B cell (primary cell): ENCODE data around the gene NDST4. TPM values are rescaled to one million over a fixed set of nuclear protein-coding genes. Genes with fewer than 3 reads are reported as not detected.

Experiments
- ATAC-seq: fragments of 200-7000 bp; cut with Tn5 transposase; one replicate; pipeline ENCODE4 v1.10.0; 2021; ENCODE audit warnings: low read depth, mild to moderate bottlenecking, moderate number of reproducible peaks, moderate library complexity
- CTCF ChIA-PET: fragments of 350-600 bp; sonication (Branson Sonifier 250); formaldehyde crosslinking; loops from one replicate; lab custom pipeline; 2021; ENCODE audit warnings: antibody characterized with exemption, inconsistent platforms; lab: Charles Lee
- POLR2A ChIA-PET: fragments of 350-600 bp; sonication (Branson Sonifier 250); formaldehyde crosslinking; loops from one replicate; lab custom pipeline; 2021; ENCODE audit warnings: antibody characterized with exemption; lab: Charles Lee
- DNase-seq: peaks from one replicate; pipeline ENCODE4 v3.0.0; 2013
- H2AFZ ChIP-seq: 2 replicates; pipeline ENCODE4 v1.6.1; 2012; ENCODE audit warnings: mild to moderate bottlenecking, low read depth, low read length; ENCODE audit not compliant: insufficient read depth, poor library complexity, severe bottlenecking
- H3K27ac ChIP-seq, 2 donors: 1 replicate in 1 of 2; 2 replicates in 1 of 2; pipeline ENCODE4 v1.5.1; 2012 to 2013; ENCODE audit warnings: low read length in 2 of 2, mild to moderate bottlenecking in 2 of 2, moderate library complexity in 1 of 2
- H3K27me3 ChIP-seq, 4 experiments: fragments of 200-600 bp in 1 of 4; sonication (generic) in 1 of 4; replicated peaks in 1 of 4; 1 replicate in 2 of 4; 2 replicates in 2 of 4; pipeline versions ENCODE4 v1.6.1 to v1.7.0; 2013 to 2016; ENCODE audit warnings: low read length in 3 of 4, mild to moderate bottlenecking in 2 of 4, mixed read lengths in 1 of 4, moderate library complexity in 1 of 4; ENCODE audit not compliant: insufficient read depth in 4 of 4, control insufficient read depth in 3 of 4; ENCODE audit errors: control extremely low read depth in 1 of 4
- H3K36me3 ChIP-seq, 2 experiments: replicated peaks in 1 of 2; 1 replicate in 1 of 2; 2 replicates in 1 of 2; pipeline versions ENCODE4 v1.6.1 to v1.7.1; 2013; ENCODE audit warnings: low read length in 1 of 2; ENCODE audit not compliant: insufficient read depth in 2 of 2, control insufficient read depth in 1 of 2; ENCODE audit errors: control extremely low read depth in 1 of 2, extremely low read depth in 1 of 2
- H3K4me1 ChIP-seq, 2 donors: fragments of 200-600 bp in 1 of 2; sonication (generic) in 1 of 2; 1 replicate in 1 of 2; 2 replicates in 1 of 2; pipeline versions ENCODE4 v1.5.1 to v1.6.1; 2013 to 2017; ENCODE audit warnings: low read length in 2 of 2; ENCODE audit not compliant: control insufficient read depth in 2 of 2, insufficient read depth in 2 of 2
- H3K4me2 ChIP-seq: replicated peaks from 2 replicates; pipeline ENCODE3; 2012; ENCODE audit warnings: mild to moderate bottlenecking, low read depth, low read length; ENCODE audit not compliant: poor library complexity, severe bottlenecking
- H3K4me3 ChIP-seq, 5 experiments: fragments of 200-600 bp in 1 of 5; sonication (generic) in 1 of 5; 1 replicate in 3 of 5; 2 replicates in 2 of 5; pipeline versions ENCODE4 v1.5.1 to v1.7.0; 2011 to 2016; ENCODE audit warnings: low read length in 4 of 5, mild to moderate bottlenecking in 4 of 5, low read depth in 2 of 5, control low read depth in 1 of 5, moderate library complexity in 1 of 5; ENCODE audit not compliant: insufficient read depth in 1 of 5; ENCODE audit errors: control extremely low read depth in 1 of 5, extremely low read depth in 1 of 5
- H3K79me2 ChIP-seq: fragments of 200-600 bp; sonication (generic); one replicate; pipeline ENCODE4 v1.6.0; 2016; ENCODE audit warnings: low read length; ENCODE audit not compliant: control insufficient read depth, insufficient read depth
- H3K9ac ChIP-seq: fragments of 200-600 bp; sonication (generic); 2 replicates; pipeline ENCODE4 v1.6.1; 2017; ENCODE audit warnings: mild to moderate bottlenecking, low read length, moderate library complexity
- H3K9me3 ChIP-seq, 3 donors: one replicate each; pipeline versions ENCODE4 v1.6.1 to v1.7.1; 2013; ENCODE audit warnings: low read length in 2 of 3; ENCODE audit not compliant: control insufficient read depth in 2 of 3, insufficient read depth in 1 of 3; ENCODE audit errors: control extremely low read depth in 1 of 3
- H4K20me1 ChIP-seq: 2 replicates; pipeline ENCODE4 v1.6.0; 2012; ENCODE audit warnings: mild to moderate bottlenecking, low read length; ENCODE audit not compliant: insufficient read depth, control insufficient read depth, poor library complexity, severe bottlenecking
- H3K27ac Mint-ChIP-seq: one replicate; pipeline ENCODE4 v1.8.0; 2021; ENCODE audit warnings: mixed read lengths
- H3K27me3 Mint-ChIP-seq: one replicate; pipeline ENCODE4 v1.8.0; 2021; ENCODE audit warnings: mixed read lengths
- H3K4me1 Mint-ChIP-seq: one replicate; pipeline ENCODE4 v1.8.0; 2021; ENCODE audit warnings: mixed read lengths
- H3K4me3 Mint-ChIP-seq: one replicate; pipeline ENCODE4 v1.8.0; 2021; ENCODE audit warnings: mixed read lengths
- H3K9me3 Mint-ChIP-seq: one replicate; pipeline ENCODE4 v1.8.0; 2022; ENCODE audit warnings: mixed read lengths; ENCODE audit not compliant: insufficient read depth
- CTCF ChIP-seq: fragments of 200-600 bp; IDR thresholded peaks from one replicate; pipeline ENCODE4 v1.8.0; 2022; ENCODE audit warnings: antibody characterized with exemption, mild to moderate bottlenecking
- EZH2 ChIP-seq: IDR thresholded peaks from 2 replicates; pipeline ENCODE4 v1.6.1; 2012; ENCODE audit warnings: borderline replicate concordance, low read depth, mild to moderate bottlenecking, moderate library complexity, low read length; ENCODE audit not compliant: insufficient read depth, poor library complexity, severe bottlenecking
- WGBS: methylation state at CpG from one replicate; pipeline ENCODE4 v1.1.5; 2013; ENCODE audit warnings: missing lambda C conversion rate; ENCODE audit not compliant: insufficient coverage; 5-methylcytosine and 5-hydroxymethylcytosine counted together
- intact Hi-C: fragments of 100-400 bp; cut with micrococcal nuclease; formaldehyde crosslinking; loops from one replicate; pipeline ENCODE4 v1.10.0; 2022
- polyA plus RNA-seq: library from polyadenylated mRNA; depleted of rRNA; stranded (reverse); fragments of >200 nt; gene quantifications from 2 replicates; pipeline ENCODE4 v1.2.3, GENCODE V29; 2012
- total RNA-seq, 2 donors: library from RNA; stranded (reverse); fragments of 120-200 nt in 1 of 2; gene quantifications; 1 replicate in 1 of 2; 2 replicates in 1 of 2; pipeline versions ENCODE4 v1.2.3 to v1.2.4, GENCODE V29; 2013 to 2022

Gene NDST4
- total and polyA plus RNA-seq, 2 donors (not counting 1 experiment from before 2014, with no cell fraction given), result not detected

- Histone ChIP-seq H3K4me1 (no peaks in the 10 kb centered on the region), H3K4me3 (no peak overlapping the region), H2AFZ (no peak overlapping the region), H3K36me3 (no peaks in the 10 kb centered on the region), H3K4me2 (no peak overlapping the region), H3K27me3 (no peaks in the 10 kb centered on the region), H3K79me2 (no peaks in the 10 kb centered on the region), H4K20me1 (no peaks in the 10 kb centered on the region), H3K9me3 (peaks cover 0 to 8% (median 0%) of the 10 kb centered on the region in 3 donors), H3K27ac (no peak overlapping the region), H3K9ac (no peak overlapping the region)
- CTCF ChIA-PET, result no interaction called here
- POLR2A ChIA-PET, result no interaction called here
- DNase-seq, result no peak
- no peaks in the 10 kb centered on the region for H3K9me3 Mint-ChIP-seq
- intact Hi-C loops, result no loop called here
- no peak for TF ChIP-seq CTCF
- TF ChIP-seq EZH2, result no peak
- no peak overlapping the region for H3K4me3 Mint-ChIP-seq
- WGBS, result 60% methylated on average over 1 of the region's 2 CpGs
- H3K27me3 Mint-ChIP-seq, result no peaks in the 10 kb centered on the region
- H3K4me1 Mint-ChIP-seq, result no peaks in the 10 kb centered on the region
- H3K27ac Mint-ChIP-seq, result no peak overlapping the region
- ATAC-seq, result no peak
Measured at GRCh38 chr4:115128037-115128436, 14.6 kb upstream of the NDST4 start.

- WGBS, result 83% methylated on average over 2 of the region's 2 CpGs
- no peaks in the 10 kb centered on the region for H3K36me3 ChIP-seq
- ATAC-seq (no peak), DNase-seq (no peak)
- H3K9ac ChIP-seq, result no peak overlapping the region
- H3K4me3 Mint-ChIP-seq, result no peak overlapping the region
- no peaks in the 10 kb centered on the region for H3K27me3 ChIP-seq
- H3K4me1 Mint-ChIP-seq, result no peaks in the 10 kb centered on the region
- ChIA-PET CTCF (no interaction called here), POLR2A (no interaction called here)
- peaks cover 0 to 8% (median 0%) of the 10 kb centered on the region in 3 donors for H3K9me3 ChIP-seq
- no peaks in the 10 kb centered on the region for H4K20me1 ChIP-seq
- intact Hi-C loops, result no loop called here
- H3K4me1 ChIP-seq, result no peaks in the 10 kb centered on the region
- H2AFZ ChIP-seq, result no peak overlapping the region
- H3K79me2 ChIP-seq, result no peaks in the 10 kb centered on the region
- no peak overlapping the region for H3K27ac Mint-ChIP-seq
- no peaks in the 10 kb centered on the region for H3K27me3 Mint-ChIP-seq
- no peak overlapping the region for H3K27ac ChIP-seq
- TF ChIP-seq CTCF, result no peak
- H3K4me3 ChIP-seq, result no peak overlapping the region
- no peak overlapping the region for H3K4me2 ChIP-seq
- H3K9me3 Mint-ChIP-seq, result no peaks in the 10 kb centered on the region
Measured at GRCh38 chr4:115126491-115126890, 13.1 kb upstream of the NDST4 start.
